Measurements from ENCODE around the gene FARP1. TPM values are rescaled to one million over a fixed set of nuclear protein-coding genes. Genes with fewer than 3 reads are reported as not detected.

FARP1 gene
- total and polyA plus RNA-seq, 2 of the 13 experiments (the other 11 are each of a cell fraction or from before 2014, with no cell fraction given): 70.6 to 126 TPM

GRCh38 chr13:98246538-98247172 lies 103.8 kb downstream of the FARP1 start (continued):
- TF ChIP-seq REST (IDR thresholded peaks at IDR 0.05; ENCODE audit: borderline replicate concordance in 1 of 2, low read depth in 1 of 2, low read length in 2 of 2) (no peak), TBP (CRISPR knock-in tag; IDR thresholded peaks at IDR 0.05) (no peak), JARID2 (CRISPR knock-in tag; IDR thresholded peaks at IDR 0.05; ENCODE audit: insufficient replicate concordance) (no peak), TIGD3 (CRISPR knock-in tag; IDR thresholded peaks at IDR 0.05; ENCODE audit: borderline replicate concordance) (no peak), ZNF652 (CRISPR knock-in tag; IDR thresholded peaks at IDR 0.05; ENCODE audit: borderline replicate concordance, low read depth) (peak; percentile 12; the same call in 1 of the 2 replicates), DMTF1 (CRISPR knock-in tag; IDR thresholded peaks at IDR 0.05) (no peak), ZNF564 (CRISPR knock-in tag; IDR thresholded peaks at IDR 0.05) (no peak), ZNF709 (CRISPR knock-in tag; IDR thresholded peaks at IDR 0.05) (no peak), ZNF335 (CRISPR knock-in tag; IDR thresholded peaks at IDR 0.05) (no peak), ZSCAN29 (CRISPR knock-in tag; conservative IDR thresholded peaks at IDR 0.05) (peak; percentile 99), ZNF562 (CRISPR knock-in tag; IDR thresholded peaks at IDR 0.05; ENCODE audit: borderline replicate concordance) (no peak), KIAA2018 (CRISPR knock-in tag; IDR thresholded peaks at IDR 0.05; ENCODE audit: borderline replicate concordance) (no peak)

Measured in HepG2 (cell line).